HG02759 (cell line): Measurements from ENCODE around the gene ANKFN1.

ENCODE experiments used
- ATAC-seq: cut with Tn5 transposase; IDR thresholded peaks from one replicate; pipeline ENCODE4 v1.9.1; 2021; ENCODE audit warnings: mild to moderate bottlenecking, moderate library complexity; ENCODE audit not compliant: unreplicated experiment

ANKFN1 gene

GRCh38 chr17:56146534-56146933, 6.7 kb upstream of the ANKFN1 start:
- no peak for ATAC-seq

DNA sequence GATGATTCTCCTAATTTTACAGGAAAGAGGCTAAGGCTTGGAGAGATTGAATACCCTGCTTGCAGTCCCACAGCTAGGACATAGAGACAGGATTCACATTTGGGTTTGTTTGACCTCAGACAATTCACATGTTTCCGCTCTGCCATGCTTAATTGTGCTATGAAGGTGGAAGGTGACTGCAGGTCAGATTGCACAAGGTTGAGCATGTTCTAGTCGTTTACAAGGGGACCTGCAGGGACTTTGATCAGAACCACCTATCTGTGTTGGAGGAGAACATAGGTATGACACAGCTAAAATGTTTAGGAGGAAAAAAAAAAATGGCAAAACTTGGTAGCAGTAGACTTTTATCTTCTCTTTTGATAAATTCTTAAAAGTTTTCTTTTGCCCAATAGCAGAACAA, 4.9 kb upstream of the ANKFN1 start:
- no peak for ATAC-seq

DNA sequence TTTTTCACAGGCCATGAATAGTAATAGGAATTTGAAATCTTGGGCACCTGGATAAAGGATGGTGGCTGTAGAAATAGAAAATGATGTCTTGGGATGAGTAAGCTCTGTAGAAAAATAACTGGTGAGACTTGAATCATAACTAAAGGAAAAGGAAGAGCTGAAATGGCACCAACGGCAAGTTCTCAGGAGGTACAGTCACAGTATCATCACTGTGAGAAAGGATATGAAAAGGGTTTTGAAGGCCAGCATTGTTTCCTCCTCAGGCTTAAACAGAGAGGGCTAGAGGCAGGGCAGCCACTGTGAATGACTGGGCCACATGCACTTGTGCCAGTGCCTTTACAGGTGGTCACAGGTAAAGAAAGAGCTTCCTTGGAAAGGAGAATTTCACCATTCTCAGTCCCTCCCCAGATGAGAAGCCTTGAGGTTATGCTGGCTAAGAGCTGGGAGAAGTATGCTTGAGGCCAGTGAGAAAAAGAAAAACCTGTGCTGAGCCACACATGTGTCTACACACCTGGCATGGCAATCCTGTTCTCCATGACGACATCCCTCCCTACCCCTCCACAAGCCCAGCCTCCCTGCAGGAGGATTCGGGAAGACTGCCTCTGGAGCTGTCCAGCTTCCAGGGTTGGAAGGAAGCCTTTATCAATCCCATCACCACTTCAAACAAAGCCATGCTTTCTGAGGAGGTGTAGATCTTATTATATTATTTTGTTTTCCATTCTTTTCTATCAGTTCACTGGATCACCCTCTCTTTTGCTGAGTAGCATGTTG, 3.8 kb upstream of the ANKFN1 start:
- no peak for ATAC-seq

- no peak for ATAC-seq
Measured at GRCh38 chr17:56150649-56151048, 2.6 kb upstream of the ANKFN1 start.

DNA sequence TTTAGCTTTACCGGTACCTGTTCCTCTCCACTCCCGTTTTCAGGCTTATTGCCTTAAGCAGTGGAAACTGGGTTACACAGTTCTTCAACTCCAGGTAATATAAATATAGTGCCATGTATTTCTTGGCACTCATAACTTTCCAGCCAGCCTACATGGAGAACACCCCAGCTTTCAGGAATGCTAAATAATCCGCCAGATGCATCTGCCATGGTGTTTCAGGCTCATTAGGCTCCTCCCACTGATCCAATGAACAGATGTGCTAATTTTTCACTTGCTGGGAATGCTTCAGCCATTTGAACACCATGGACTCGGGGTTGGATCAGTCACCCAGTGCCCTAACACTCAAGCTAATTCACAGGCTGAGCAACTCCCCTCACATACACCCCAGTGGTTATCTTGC, 4.6 kb downstream of the ANKFN1 start:
- no peak for ATAC-seq

DNA sequence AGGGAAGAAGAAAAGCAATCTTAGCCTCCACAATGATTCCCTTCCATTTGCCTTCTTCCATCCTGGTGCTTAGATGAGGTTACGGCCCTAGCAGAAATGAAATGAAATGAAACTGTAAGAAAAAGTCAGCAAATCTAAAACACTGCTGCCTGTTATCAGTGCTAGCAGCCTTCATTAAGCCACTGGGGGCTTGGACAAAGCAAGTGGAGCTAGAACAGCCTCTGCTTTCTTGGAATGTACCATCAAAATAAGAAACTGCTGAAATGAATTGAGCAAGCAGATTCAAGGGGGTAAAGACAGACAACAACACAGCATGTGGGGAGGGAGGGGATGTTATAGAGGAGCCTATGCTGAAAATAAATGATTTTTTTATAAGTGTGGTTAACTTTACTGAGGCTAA, 5.1 kb downstream of the ANKFN1 start:
- ATAC-seq = no peak

GRCh38 chr17:56158915-56159825, 5.9 kb downstream of the ANKFN1 start:
- ATAC-seq = no peak

DNA sequence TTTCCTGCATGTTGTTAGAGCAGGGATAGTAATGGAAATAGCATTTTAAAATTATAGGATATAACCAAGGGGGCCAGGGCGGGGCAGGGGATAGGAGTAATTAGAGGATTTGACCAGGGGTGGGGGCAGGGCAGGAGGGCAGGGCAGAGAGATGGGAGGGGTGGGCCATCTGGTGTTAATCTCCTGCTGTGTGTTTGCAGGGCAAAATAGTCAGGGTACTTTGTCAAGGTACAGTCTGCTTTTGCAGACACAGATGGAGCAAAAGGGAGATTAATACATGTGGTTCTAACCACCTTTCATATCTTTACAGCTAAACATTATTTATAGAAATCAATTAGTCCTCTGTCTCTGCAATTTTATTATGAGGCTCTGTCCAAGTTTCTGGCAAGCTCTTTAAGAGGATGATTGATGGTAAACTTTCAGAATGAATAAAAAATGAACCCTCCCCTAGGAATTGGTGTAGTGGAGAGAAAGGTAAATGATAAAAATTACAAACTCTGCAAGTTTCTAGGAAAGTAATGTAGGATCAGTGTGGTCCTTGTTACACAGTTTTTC, 6.6 kb downstream of the ANKFN1 start:
- no peak for ATAC-seq

GRCh38 chr17:56160422-56160821, 7.1 kb downstream of the ANKFN1 start:
- no peak for ATAC-seq

GRCh38 chr17:56165072-56165641, 11.9 kb downstream of the ANKFN1 start:
- no peak for ATAC-seq

DNA sequence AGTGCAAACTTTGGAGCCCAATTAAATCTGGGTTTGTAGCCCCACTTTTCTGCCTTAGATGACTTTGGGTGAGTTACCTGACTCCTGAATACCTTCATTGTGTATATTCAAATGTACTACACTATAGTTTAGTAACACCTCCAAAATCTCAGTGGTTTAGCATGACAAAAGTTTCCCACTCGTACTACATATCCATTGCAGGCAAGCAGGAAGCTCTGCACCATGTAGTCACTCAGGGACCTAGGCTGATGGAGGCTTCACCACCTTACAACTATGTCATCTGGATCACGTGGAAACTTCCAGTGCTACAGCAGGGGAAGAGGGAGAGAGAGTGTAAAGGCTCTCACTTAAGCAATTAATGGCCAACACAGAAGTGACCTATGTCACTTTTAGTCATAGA, 14.2 kb downstream of the ANKFN1 start:
- ATAC-seq = no peak

DNA sequence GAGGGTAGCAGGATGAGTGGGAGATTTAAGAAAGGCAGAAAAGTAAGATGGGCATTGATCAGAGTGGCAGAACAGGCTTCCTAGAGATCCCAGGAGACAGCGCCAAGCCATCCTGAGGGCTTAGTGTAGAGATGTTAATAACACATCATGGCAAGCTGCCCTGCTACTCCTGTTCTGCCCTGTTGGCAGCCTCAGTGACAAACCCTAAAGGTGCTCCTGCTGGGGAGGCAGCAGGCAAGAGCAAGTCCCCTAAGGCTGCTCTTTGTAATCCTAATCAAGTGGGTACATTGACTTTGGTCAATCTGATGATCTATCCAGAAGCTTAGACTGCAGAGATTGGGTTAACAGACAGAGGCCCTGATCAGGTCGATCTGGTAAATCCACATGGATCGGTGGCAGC, 16.3 kb downstream of the ANKFN1 start:
- no peak for ATAC-seq

DNA sequence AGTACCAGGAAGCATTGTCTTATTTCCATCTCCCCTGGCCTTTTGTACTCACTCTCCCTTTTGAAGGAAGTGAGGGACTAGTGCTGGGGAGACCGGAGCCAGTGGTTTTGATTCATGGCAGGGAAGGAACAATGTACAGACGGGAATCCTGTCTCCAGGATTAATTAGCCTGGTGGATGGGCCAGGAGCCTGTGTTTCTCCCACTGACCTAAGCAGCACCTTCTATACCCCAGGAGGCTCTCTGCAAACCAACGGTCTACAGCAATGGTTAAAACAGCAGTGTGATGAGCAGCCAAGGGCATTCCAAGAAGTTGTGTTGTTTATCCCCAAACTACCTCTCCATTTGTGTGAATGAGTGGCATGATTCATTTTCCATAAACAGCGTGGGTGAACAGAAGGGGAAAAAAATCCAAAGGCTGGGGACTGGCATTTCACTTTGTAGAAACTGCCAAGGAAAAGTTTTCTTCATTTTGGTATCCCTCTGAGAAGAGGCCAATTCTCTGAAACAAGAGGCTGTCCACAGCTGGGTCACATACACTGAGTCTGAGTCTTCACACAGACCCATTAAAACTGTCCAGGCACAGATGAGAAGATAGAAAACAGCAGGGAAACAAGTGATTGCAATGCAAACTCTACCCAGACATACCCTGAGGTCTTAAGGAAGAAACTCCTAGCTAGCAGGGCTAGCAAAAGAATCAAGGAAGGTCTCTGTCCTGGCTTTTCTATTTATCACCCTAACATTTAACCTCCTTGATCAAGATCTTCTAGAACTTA, 18.1 kb downstream of the ANKFN1 start:
- ATAC-seq = no peak

- no peak for ATAC-seq
Measured at GRCh38 chr17:56172517-56172982, 19.3 kb downstream of the ANKFN1 start.

DNA sequence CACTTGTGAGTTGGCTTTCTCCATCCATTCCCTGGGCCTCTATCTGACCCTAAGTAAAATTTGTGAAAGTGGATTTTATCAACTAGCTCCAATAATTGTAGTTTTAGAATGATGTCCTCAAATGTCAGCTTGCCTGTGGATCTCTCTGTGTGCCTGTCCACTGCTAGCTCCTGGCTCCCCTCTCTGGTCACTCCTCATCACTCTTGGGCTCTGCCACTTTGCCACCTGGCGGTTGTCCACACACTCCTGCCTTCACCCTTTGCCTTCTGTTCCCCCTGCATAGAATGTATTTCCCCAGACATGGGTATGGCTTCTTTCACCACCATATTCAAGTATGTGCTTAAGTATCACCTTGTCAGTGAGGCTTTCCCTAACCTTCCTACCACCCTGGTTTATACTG, 19.8 kb downstream of the ANKFN1 start:
- ATAC-seq = no peak

- no peak for ATAC-seq
Measured at GRCh38 chr17:56173958-56174835, 20.9 kb downstream of the ANKFN1 start.

- ATAC-seq = no peak
Measured at GRCh38 chr17:56175299-56175955, 22.2 kb downstream of the ANKFN1 start.

DNA sequence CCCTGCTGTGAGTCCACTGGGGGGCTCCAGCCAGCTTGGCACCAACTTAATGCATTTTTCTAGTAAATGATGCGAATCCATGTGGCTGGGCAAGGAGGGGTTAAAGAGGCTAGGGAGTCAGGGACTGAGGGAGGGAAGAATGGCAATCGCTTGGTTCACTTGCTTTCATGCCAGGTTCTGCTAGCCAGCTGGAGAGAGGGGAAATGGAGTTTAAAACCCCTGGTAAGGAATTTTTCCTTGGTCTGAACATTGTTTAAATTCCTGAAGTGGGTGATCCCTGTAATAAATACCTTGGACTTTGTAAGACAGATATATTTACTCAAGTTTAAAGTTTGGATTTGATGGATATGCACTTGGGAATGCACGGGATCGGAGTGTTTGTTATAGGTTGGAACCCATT, 22.8 kb downstream of the ANKFN1 start:
- ATAC-seq = no peak

DNA sequence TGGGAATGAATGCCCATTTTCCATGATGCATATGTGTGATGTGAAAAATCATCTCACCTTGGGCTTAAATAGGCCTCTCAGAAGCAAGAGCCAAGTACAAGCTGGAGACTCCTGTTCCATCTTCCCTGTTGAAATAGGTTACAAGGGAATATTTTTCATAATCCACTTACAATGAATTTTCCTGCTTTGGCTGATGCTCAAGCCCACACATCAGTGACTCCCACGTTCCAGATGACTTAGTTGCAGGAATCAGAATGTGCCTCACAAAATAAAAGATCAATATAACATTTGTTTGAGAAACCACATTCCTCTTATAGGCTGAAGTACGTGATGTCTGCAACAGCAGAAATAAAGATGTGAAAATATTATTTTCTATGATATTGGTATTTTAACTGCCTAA, 24.1 kb downstream of the ANKFN1 start:
- ATAC-seq = no peak
